Uterus (tissue), 4 donors: ENCODE results near the gene KCNMA1. TPM values are rescaled to one million over a fixed set of nuclear protein-coding genes. Genes with fewer than 3 reads are reported as not detected.
"Not testable (repeated sequence)": the region's sequence is repeated elsewhere in the genome, so short reads cannot be mapped to it uniquely, and the experiment has no call there.

ENCODE experiments used
- DNase-seq, 2 donors: peaks; one replicate each; pipeline ENCODE4 v3.0.0-alpha.2; 2019 to 2020
- H3K27ac ChIP-seq, 2 donors: fragments of 200-600 bp; sonication (generic); 1 replicate in 1 of 2; 2 replicates in 1 of 2; pipeline ENCODE4 v1.5.1; 2016 to 2018
- H3K27me3 ChIP-seq, 2 donors: fragments of 200-600 bp; sonication (generic); one replicate each; pipeline ENCODE4 v1.5.1; 2018 to 2019; ENCODE audit warnings: control low read depth in 1 of 2
- H3K36me3 ChIP-seq, 2 donors: fragments of 200-600 bp; sonication (generic); one replicate each; pipeline ENCODE4 v1.5.1; 2019; ENCODE audit warnings: control low read depth in 1 of 2
- H3K4me1 ChIP-seq, 2 donors: fragments of 200-600 bp; sonication (generic); one replicate each; pipeline ENCODE4 v1.5.1; 2018 to 2019; ENCODE audit warnings: control low read depth in 1 of 2
- H3K4me3 ChIP-seq, 2 donors: fragments of 200-600 bp; sonication (generic); 1 replicate in 1 of 2; 2 replicates in 1 of 2; pipeline ENCODE4 v1.5.1; 2018 to 2019; ENCODE audit warnings: mild to moderate bottlenecking in 1 of 2
- H3K9me3 ChIP-seq, 2 donors: fragments of 200-600 bp; sonication (generic); one replicate each; pipeline ENCODE4 v1.5.1; 2019; ENCODE audit warnings: control low read depth in 1 of 2
- POLR2A ChIP-seq, 2 donors: fragments of 450-650 bp; IDR thresholded peaks; one replicate each; pipeline ENCODE4 v1.6.1; 2016; ENCODE audit warnings: antibody characterized with exemption in 2 of 2, mild to moderate bottlenecking in 1 of 2, moderate library complexity in 1 of 2
- intact Hi-C: fragments of 100-400 bp; cut with DNase I; formaldehyde crosslinking; loops from one replicate; pipeline ENCODE4 v1.15.1; 2023; ENCODE audit warnings: low total_unique reads
- total RNA-seq, 4 donors: library from RNA; depleted of rRNA in 3 of 4; stranded (reverse); fragments of >200 nt in 3 of 4; gene quantifications; one replicate each; pipeline versions ENCODE4 v1.1.0 to v1.2.4, GENCODE V29; 2014 to 2023
- TF ChIP-seq, protein P1 (sequence below), 4 experiments: fragments of 200-600 bp in 2 of 4; fragments of 450-650 bp in 2 of 4; sonication (generic) in 2 of 4; IDR thresholded peaks; one replicate each; pipeline ENCODE4 v1.5.1; 2016 to 2019; ENCODE audit warnings: antibody characterized with exemption in 4 of 4, mild to moderate bottlenecking in 2 of 4, moderate library complexity in 1 of 4
- donor health status: DM: yes; HTN: yes; CAD: no.

The KCNMA1 gene
- total RNA-seq, 4 donors from 2014 or later = 86.2 to 236 (median 164) TPM

DNA sequence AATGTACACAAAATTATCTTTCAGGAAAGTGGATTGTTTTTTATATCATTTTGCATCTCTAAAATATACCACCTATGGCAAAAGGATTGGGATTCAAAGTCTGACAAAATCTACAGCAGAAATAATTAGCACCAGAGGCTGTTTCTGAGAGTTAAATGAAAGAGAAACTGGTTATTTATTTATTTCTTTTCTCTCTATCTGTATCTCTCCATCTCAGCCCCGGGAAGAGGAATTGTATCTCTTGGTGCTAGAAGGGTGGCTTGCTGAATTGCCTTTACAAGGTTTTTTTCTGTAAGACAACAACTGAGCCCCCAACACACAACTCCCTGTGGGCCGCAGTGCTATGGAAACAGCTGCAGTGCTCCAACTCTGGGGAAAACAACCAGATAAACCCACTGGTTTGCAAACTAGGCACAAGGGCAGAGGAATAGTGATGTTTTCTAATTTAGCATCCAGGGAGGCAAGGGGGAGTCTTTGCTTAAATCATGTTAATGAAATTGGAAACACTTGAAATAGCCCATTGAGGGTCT, 249.0 kb downstream of the KCNMA1 start:
- TF ChIP-seq, protein P1, sequence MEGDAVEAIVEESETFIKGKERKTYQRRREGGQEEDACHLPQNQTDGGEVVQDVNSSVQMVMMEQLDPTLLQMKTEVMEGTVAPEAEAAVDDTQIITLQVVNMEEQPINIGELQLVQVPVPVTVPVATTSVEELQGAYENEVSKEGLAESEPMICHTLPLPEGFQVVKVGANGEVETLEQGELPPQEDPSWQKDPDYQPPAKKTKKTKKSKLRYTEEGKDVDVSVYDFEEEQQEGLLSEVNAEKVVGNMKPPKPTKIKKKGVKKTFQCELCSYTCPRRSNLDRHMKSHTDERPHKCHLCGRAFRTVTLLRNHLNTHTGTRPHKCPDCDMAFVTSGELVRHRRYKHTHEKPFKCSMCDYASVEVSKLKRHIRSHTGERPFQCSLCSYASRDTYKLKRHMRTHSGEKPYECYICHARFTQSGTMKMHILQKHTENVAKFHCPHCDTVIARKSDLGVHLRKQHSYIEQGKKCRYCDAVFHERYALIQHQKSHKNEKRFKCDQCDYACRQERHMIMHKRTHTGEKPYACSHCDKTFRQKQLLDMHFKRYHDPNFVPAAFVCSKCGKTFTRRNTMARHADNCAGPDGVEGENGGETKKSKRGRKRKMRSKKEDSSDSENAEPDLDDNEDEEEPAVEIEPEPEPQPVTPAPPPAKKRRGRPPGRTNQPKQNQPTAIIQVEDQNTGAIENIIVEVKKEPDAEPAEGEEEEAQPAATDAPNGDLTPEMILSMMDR (IDR thresholded peaks at IDR 0.05) = no peak
- no peak for TF ChIP-seq POLR2A (IDR thresholded peaks at IDR 0.05)
- Histone ChIP-seq H3K27me3 (no peaks in the 10 kb centered on the region), H3K4me3 (no peak overlapping the region), H3K27ac (peak overlapping the region; percentile 82 to 89), H3K9me3 (no peaks in the 10 kb centered on the region), H3K36me3 (no peaks in the 10 kb centered on the region), H3K4me1 (peaks cover 7 to 15% of the 10 kb centered on the region in 2 donors)
- DNase-seq = no peak
- intact Hi-C loops = no loop called here

DNA sequence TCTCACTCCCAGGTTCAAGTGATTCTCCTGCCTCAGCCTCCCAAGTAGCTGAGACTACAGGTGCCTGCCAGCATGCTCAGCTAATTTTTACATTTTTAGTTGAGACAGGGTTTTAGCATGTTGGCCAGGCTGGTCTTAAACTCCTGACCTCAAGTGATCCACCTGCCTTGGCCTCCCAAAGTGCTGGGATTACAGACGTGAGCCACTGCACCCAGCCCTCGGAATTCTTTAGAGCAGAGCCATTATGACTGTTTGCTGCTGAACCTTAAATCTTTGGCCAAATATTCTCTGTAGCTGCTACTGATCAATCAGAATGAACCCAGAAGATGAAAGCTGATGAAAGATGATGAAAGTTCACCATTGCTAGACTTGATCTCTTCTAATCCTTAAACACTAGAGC, 249.9 kb downstream of the KCNMA1 start:
- H3K36me3 ChIP-seq, H3K4me3 ChIP-seq, intact Hi-C loops, H3K9me3 ChIP-seq, H3K27me3 ChIP-seq, DNase-seq: not testable (repeated sequence)
- H3K27ac ChIP-seq = peak overlapping the region; percentile 82 to 89
- H3K4me1 ChIP-seq = peaks cover 7 to 15% of the 10 kb centered on the region in 2 donors

DNA sequence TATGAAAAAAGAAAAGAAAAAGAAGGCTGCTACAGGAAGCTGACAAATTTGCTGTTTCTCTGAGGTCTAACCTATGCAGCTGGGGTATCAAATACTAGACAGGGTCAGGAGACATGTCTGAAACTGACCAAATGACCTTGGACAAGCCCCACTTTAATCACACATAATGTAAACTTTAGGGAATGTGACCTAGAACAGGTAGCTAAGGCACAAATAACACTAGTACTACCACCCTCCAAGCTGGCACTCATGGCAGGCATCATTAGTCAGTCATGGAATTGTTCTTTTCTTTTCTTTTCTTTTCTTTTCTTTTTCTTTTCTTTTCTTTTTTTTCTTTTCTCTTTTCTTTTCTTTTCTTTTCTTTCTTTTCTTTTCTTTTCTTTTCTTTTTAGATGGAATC, 250.4 kb downstream of the KCNMA1 start:
- Histone ChIP-seq H3K27ac (peak overlapping the region; percentile 82 to 89), H3K4me1 (peaks cover 7 to 14% of the 10 kb centered on the region in 2 donors), H3K9me3 (no peaks in the 10 kb centered on the region), H3K36me3 (no peaks in the 10 kb centered on the region), H3K27me3 (no peaks in the 10 kb centered on the region), H3K4me3 (no peak overlapping the region)
- DNase-seq = no peak
- intact Hi-C loops = no loop called here
- no peak for TF ChIP-seq POLR2A (IDR thresholded peaks at IDR 0.05)
- TF ChIP-seq, protein P1 (IDR thresholded peaks at IDR 0.05) = no peak

DNA sequence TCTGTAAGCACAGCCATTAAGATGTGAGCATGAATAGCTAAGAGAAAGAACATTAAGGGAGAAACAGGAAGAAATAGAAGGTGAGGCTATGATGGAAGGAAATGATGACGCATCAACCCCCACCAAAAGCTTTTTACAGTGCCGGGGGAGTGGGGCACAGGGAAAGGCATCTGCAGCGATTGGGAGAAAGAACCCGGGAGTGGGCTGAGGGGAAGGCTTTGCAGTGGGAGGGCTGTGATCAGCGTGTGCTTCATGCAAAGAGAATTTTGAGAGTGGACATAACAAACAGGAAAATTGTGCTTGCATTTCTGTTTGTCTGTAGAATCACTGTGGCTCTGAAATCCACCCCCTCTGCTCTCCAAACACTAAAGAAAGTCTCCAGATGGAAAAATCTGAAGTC, 250.8 kb downstream of the KCNMA1 start:
- DNase-seq = peak; percentile 58 to 82
- no peaks in the 10 kb centered on the region for H3K9me3 ChIP-seq
- H3K4me3 ChIP-seq = no peak overlapping the region
- peaks cover 7 to 12% of the 10 kb centered on the region in 2 donors for H3K4me1 ChIP-seq
- TF ChIP-seq POLR2A (IDR thresholded peaks at IDR 0.05) = no peak
- TF ChIP-seq, protein P1 (IDR thresholded peaks at IDR 0.05) = no peak
- no peaks in the 10 kb centered on the region for H3K36me3 ChIP-seq
- no peaks in the 10 kb centered on the region for H3K27me3 ChIP-seq
- intact Hi-C loops = no loop called here
- peak overlapping the region; percentile 82 to 89 for H3K27ac ChIP-seq

DNA sequence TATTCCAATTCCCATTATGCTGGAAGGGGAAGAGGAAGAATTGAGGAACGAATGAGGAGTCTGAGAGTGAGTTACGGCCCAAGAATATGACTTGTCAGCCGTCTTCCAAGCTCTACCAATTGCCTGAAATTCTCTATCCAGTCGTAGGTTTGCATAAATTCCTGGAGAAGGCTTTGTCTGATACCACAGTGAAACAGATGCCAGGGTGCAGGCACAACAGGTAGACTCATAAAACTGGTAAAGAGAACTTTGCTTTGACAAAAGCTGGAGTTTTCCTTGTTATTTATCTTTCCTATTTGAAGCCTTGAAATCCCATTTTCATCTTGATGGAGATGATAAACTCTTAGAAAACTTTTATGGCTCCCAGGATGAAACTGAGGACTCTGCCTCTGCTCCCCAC, 251.2 kb downstream of the KCNMA1 start:
- Histone ChIP-seq H3K4me1 (peaks cover 3 to 8% of the 10 kb centered on the region in 2 donors), H3K27me3 (no peaks in the 10 kb centered on the region), H3K27ac (peak overlapping the region; percentile 82 to 89), H3K4me3 (no peak overlapping the region), H3K36me3 (no peaks in the 10 kb centered on the region), H3K9me3 (no peaks in the 10 kb centered on the region)
- intact Hi-C loops = no loop called here
- DNase-seq = no peak
- TF ChIP-seq, protein P1 (IDR thresholded peaks at IDR 0.05) = no peak
- no peak for TF ChIP-seq POLR2A (IDR thresholded peaks at IDR 0.05)

DNA sequence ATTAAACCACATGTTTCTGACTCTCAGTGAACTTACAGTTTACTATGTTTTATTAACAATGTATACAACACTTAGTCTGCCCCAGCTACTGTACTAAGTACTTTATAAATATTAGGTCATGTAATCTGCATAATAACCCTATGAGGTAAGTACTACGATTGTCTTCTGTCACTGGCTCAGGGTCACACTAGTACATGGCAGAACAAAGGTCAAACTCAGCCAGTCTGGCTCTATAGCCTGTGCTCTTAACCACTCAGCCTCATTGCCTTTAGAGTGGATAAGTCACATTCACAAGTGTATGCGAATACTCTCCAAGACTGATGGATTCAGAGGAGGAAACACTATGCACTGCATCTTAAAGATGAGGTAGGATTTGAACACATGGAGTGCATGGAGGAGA, 252.3 kb downstream of the KCNMA1 start:
- no peaks in the 10 kb centered on the region for H3K36me3 ChIP-seq
- no peaks in the 10 kb centered on the region for H3K27me3 ChIP-seq
- H3K4me3 ChIP-seq = no peak overlapping the region
- intact Hi-C loops = no loop called here
- H3K9me3 ChIP-seq = no peaks in the 10 kb centered on the region
- DNase-seq = no peak
- TF ChIP-seq, protein P1 (IDR thresholded peaks at IDR 0.05) = no peak
- TF ChIP-seq POLR2A (IDR thresholded peaks at IDR 0.05) = no peak
- peaks cover 0 to 8% of the 10 kb centered on the region in 2 donors for H3K4me1 ChIP-seq
- H3K27ac ChIP-seq = peak overlapping the region; percentile 82 to 89
